HG02938 (cell line): Measurements from ENCODE around the gene SCRG1.

Source experiments
- ATAC-seq: cut with Tn5 transposase; IDR thresholded peaks from one replicate; pipeline ENCODE4 v1.9.1; 2021; ENCODE audit warnings: mild to moderate bottlenecking, moderate library complexity; ENCODE audit not compliant: unreplicated experiment

The SCRG1 gene

DNA sequence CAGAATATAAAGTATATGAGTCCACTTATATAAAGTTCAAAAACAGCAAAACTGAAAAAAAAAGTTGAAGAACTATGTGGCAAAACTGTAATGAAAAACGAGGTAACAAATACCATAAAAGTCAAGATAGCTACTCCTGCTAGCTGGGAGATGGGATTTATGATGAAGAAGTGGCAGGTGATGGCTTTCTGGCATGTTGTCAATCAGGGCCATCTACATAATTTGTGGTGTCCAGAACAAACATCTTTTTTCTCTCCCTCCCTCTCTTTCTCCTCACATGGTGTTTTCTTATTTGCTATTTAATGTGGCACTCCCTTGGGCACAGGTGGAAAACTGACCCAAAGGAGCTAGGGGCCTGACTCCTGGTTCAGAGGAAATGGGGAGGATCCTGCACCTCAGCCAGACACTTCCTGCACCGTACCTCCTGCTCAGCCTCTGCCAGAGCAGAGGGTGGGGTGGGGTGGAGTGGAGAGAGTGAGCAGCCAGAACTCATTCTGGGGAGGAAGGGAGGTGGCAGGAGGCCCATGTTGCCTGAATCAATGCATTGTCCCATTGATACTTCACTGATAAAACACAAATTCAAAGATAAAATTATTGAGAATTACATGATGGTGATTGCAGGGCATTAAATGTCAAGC, 33.4 kb downstream of the SCRG1 start:
- no peak for ATAC-seq

DNA sequence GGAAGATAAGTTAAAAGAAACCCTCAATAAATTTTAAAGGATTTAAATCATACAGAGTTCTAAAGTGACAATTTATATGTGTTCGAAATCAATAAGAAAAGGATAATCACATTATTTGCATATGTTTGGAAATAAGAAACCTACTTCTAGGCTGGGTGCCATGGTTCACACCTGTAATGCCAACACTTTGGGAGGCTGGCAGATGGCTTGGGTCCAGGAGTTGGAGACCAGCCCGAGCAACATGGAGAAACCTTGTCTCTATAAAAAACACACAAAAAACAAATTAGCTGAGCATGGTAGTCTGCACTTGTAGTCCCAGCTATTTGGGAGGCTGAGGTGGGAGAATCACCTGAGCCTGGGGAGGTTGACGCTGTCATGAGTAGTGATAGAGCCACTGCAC, 36.2 kb downstream of the SCRG1 start:
- ATAC-seq = no peak

DNA sequence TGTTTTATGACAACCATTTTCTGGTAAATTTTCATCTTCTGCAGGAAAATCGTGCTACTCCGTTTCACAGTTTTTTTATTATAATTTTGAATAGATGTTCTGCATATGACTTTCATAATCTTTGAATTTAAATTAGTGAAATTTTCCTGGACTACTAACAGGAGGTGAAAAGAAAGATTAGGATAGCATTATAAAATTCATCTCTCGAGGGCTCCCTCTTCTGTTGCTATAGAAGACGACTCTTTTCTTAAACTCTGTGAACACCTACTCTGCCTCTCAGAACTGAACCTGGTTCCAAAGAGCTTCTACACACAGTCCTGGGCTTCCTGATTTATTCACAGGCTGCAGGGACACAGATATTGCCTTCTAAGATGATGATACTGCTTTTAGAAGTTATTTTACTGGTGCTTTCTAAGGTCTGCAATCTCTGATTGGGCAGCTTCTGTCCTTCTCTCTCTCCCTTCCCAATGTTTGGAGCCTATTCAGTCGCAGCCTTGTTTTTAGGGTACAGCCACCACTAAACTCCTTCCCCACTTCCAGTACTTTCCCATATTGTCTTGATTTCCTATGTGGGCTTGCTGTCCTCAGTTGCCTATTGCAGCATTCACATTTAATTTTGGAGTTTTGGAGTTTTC, 38.2 kb downstream of the SCRG1 start:
- ATAC-seq = peak; percentile 49

DNA sequence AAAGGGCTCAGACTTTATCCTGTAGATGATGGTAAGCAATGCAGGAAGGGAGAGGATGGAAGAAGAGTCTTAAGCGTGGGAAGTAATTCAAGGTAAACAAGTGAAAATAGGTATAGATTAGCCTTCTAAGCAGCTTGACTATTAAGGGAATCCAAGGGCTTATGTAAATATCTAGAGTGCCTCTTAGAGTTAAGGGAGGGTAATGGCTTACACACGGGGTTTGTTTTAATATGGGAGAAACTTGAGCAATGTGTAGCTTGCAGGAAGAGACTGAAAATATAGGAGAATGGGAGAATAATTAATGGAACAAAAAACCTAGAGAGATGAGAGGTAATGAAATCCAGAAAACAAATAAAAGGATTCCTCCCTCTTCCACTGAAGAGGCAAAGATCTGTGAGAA, 41.0 kb downstream of the SCRG1 start:
- no peak for ATAC-seq

DNA sequence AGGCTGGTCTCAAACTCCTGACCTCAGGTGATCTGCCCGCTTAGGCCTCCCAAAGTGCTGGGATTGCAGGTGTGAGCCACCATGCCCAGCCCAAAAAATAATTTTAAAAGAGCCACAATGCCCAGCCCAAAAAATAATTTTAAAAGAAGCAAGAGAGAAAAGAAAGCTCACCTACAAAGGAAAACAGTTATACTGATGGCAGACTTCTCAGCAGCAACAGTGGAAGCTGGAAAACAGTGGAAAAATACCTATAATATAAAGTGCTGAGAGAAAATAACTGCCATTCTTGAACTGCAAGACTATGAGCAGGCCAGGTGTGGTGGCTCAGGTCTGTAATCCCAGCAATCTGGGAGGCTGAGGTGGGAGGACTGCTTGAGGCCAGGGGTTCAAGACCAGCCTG, 51.4 kb downstream of the SCRG1 start:
- ATAC-seq = no peak

DNA sequence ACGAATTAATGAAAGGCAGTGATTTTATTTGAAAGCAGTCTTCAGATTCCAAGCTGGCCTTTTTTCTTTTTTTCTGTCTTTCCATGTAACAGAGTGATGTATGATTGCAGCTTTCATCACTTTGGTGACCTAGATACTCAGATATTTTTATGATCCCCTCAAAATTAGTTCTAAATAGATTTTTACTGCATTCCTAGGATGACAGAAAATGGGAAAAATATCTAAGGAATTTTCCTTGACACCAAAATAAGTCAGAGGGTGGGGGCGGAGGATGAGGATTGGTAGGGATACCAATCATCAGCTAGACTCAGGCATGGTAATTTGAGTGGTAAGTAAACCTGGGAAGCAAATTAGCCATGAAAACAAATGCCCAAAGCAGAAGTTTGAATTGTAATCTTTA, 52.8 kb downstream of the SCRG1 start:
- no peak for ATAC-seq

DNA sequence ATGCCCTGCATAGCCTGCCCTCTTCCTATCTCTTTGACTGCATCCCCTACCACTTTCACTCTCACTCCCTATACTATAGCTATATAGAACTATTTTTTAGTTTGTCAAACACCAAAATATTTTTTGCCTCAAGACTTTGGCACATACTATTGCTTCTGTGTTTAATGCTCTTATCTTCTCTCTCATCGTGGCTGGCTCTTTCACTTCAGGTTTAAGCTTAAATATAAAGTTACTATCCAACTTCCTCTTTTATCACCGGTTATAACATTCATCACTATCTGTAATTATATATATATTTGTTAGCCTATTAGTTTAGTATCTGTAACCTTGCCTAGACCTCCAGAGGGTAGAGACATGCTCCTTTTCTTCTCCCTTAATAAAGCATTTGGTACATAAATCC, 53.3 kb downstream of the SCRG1 start:
- ATAC-seq = no peak

DNA sequence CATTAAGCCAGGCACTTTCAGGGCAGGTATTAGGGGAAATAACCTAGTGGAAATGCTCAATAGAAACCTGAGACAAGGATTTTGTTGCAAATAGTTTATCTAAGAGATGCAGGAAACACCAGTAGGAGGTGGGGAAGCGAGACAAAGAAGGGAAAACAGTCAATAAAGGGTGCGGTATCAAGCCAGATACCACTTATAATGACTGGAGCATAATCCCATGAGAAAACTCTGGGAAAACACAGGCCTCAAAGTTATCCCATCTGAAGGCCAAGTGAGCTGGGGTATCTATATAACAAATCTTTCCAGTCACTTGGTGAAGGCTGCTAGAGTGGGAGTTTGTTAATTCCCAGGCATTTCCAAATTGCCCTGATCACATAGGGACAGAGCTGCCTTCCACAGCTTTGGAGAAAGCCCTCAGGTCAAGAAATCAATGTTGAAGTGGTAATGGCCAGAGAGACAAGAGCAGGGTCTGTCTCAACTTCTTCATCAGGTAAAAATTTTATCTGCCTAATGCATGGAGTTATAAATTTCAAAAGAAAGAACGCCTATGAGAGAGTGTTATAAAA, 55.0 kb downstream of the SCRG1 start:
- ATAC-seq = no peak

DNA sequence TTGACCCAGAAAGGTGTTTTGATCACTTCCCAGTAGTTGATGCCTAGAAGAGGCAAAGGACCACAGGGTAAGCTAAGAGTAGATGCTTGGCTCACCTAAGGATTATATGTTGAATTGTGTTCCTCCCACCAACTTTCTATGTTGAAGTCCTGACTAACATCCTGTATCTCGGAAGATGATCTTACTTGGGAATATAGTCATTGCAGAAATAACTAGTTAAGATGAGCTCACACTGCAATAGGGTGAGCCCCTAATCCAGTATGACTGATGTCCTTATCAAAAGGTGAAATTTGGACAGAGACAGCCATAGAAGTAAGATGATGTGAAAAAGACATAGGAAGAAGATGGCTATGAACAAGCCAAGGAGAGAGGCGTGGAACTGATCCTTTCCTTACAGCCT, 61.5 kb downstream of the SCRG1 start:
- no peak for ATAC-seq

DNA sequence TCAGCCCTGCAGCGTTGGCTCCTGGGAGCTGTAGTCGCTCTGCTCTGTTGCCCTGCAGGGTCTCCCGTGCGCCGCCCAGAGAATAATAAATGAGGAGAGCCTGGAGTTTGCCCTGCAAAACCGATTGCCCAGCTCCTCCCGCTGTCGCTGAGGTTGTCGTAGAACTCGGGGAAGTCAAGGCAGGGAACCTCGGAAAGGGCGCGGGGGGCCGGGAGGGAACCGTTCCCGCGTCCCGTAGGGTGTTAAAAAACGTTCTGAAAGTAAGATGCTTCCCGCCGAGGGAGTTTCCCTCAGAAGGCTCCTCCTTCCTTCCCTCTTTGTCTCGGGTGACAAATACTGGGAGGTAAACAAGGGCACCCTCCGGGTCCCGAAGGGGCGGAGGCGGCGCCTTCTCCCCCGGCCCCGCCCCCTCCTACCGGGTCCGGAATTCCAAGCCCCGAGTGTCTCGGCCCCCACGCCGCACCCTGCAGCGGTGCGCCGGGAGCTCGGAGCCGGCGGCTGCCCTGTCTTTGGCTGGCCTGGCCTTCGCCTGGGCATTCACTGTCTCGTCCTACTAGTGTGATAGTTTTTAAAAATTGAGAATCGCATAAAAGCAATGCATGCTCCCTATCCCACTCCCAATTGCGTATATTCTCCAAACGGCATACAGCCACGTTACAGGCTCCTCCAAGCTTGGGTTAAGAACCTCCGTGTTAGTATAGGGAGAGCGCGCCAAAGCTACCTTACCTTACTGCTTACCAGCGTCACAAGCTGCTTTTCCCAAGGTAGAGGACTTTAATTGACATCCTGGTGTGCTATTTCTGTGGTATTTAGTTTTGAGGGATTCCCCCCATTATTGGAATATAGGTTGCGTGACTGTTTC, 63.8 kb downstream of the SCRG1 start:
- ATAC-seq = peak; percentile 9
